ENCODE data around the gene LRIG1.

Gene LRIG1

GRCh38 chr3:66452303-66453011, 48.4 kb downstream of the LRIG1 start:
- Histone ChIP-seq H3K9me3 (ENCODE audit: control insufficient read depth, insufficient read depth, low read depth, low read length) (no peaks in the 10 kb centered on the region), H3K27ac (ENCODE audit: extremely low read depth, low read depth, low read length) (no peak overlapping the region), H3K4me1 (ENCODE audit: control insufficient read depth, insufficient read depth, low read length) (no peaks in the 10 kb centered on the region), H3K4me3 (ENCODE audit: low read depth, low read length) (no peak overlapping the region), H3K36me3 (ENCODE audit: control insufficient read depth in 2 of 2, insufficient read depth in 1 of 2, low read length in 2 of 2) (peaks cover 0 to 25% of the 10 kb centered on the region in 2 experiments; a peak in 1 of 3 replicates)
- CTCF ChIA-PET, result no interaction called here
- TF ChIP-seq PATZ1 (tag by site-specific recombination; IDR thresholded peaks at IDR 0.05), result no peak
- TF ChIP-seq FEZF1 (tag by site-specific recombination; IDR thresholded peaks at IDR 0.05), result peak; percentile 40; the same call in 1 of the 2 replicates
- TF ChIP-seq ZFP3 (tag by site-specific recombination; IDR thresholded peaks at IDR 0.05; ENCODE audit: low read depth), result no peak
- POLR2A ChIA-PET, result interaction anchor here (0.7 kb wide), 1 partner anchor 12 kb away, joined by 3 read pairs; no protein-coding TSS in a partner anchor

- H3K27ac ChIP-seq (ENCODE audit: extremely low read depth, low read depth, low read length), result no peak overlapping the region
- CTCF ChIA-PET, result no interaction called here
- H3K9me3 ChIP-seq (ENCODE audit: control insufficient read depth, insufficient read depth, low read depth, low read length), result no peaks in the 10 kb centered on the region
- H3K4me1 ChIP-seq (ENCODE audit: control insufficient read depth, insufficient read depth, low read length), result no peaks in the 10 kb centered on the region
- H3K36me3 ChIP-seq (ENCODE audit: control insufficient read depth in 2 of 2, insufficient read depth in 1 of 2, low read length in 2 of 2), result peaks cover 0 to 23% of the 10 kb centered on the region in 2 experiments; a peak in 1 of 3 replicates
- POLR2A ChIA-PET, result no interaction called here
- TF ChIP-seq KLF7 (tag by site-specific recombination; IDR thresholded peaks at IDR 0.05; ENCODE audit: borderline replicate concordance) (no peak), GLIS1 (tag by site-specific recombination; IDR thresholded peaks at IDR 0.05) (no peak), ZBTB11 (tag by site-specific recombination; conservative IDR thresholded peaks at IDR 0.05; ENCODE audit: low read depth) (no peak), PRDM2 (tag by site-specific recombination; IDR thresholded peaks at IDR 0.05; ENCODE audit: borderline replicate concordance) (no peak)
- H3K4me3 ChIP-seq (ENCODE audit: low read depth, low read length), result no peak overlapping the region
Measured at GRCh38 chr3:66451766-66452165, 49.1 kb downstream of the LRIG1 start.
